Measurements from ENCODE around the gene KCNK7.

KCNK7 gene

GRCh38 chr11:65585396-65586246, 10.0 kb downstream of the KCNK7 start:
- CTCF ChIA-PET: interaction anchor here (1.7 to 16.6 kb wide), 5 partner anchors 6 to 47 kb away, joined by 7 to 262 read pairs (median 170); partner anchors contain the start of genes EHBP1L1, FAM89B, MAP3K11 and PCNX3
- peaks cover 0 to 36% (median 26%) of the 10 kb centered on the region in 4 experiments for H3K4me1 ChIP-seq (ENCODE audit: control extremely low read depth in 1 of 4, control insufficient read depth in 4 of 4, insufficient read depth in 4 of 4, low read length in 3 of 4)

GRCh38 chr11:65584723-65585171, 10.9 kb downstream of the KCNK7 start:
- H3K27me3 ChIP-seq (replicated peaks in 2 of 5; ENCODE audit: control insufficient read depth in 4 of 5, insufficient read depth in 5 of 5, low read length in 4 of 5): no peaks in the 10 kb centered on the region
- no peak overlapping the region for H3K27ac ChIP-seq (ENCODE audit: insufficient read depth in 1 of 2, low read depth in 1 of 2, low read length in 2 of 2, poor library complexity in 1 of 2, severe bottlenecking in 2 of 2)
- peaks cover 0 to 32% (median 24%) of the 10 kb centered on the region in 4 experiments for H3K4me1 ChIP-seq (ENCODE audit: control extremely low read depth in 1 of 4, control insufficient read depth in 4 of 4, insufficient read depth in 4 of 4, low read length in 3 of 4)
- no peaks in the 10 kb centered on the region for H3K9me3 ChIP-seq (ENCODE audit: control extremely low read depth in 1 of 5, control insufficient read depth in 4 of 5, insufficient read depth in 2 of 5, low read depth in 1 of 5, low read length in 4 of 5)
- H3K36me3 ChIP-seq (ENCODE audit: control insufficient read depth in 4 of 4, insufficient read depth in 4 of 4, low read length in 3 of 4): peaks cover 0 to 59% (median 35%) of the 10 kb centered on the region in 4 experiments
- ChIA-PET POLR2A (interaction anchor here (5.4 kb wide), 1 partner anchor 9 kb away, joined by 32 read pairs; the partner anchor contains the start of gene EHBP1L1), CTCF (interaction anchor here (1.7 to 16.6 kb wide), 5 partner anchors 5 to 46 kb away, joined by 7 to 262 read pairs (median 170); partner anchors contain the start of genes EHBP1L1, FAM89B, MAP3K11 and PCNX3)
- no peak overlapping the region for H3K4me3 ChIP-seq (ENCODE audit: control insufficient read depth in 1 of 7, extremely low read depth in 1 of 7, insufficient read depth in 4 of 7, low read depth in 2 of 7, low read length in 6 of 7)
- 91% methylated on average over 44 of the region's 46 CpGs for WGBS (ENCODE audit: insufficient coverage)
- DNase-seq: no peak

More at GRCh38 chr11:65585396-65586246, 10.0 kb downstream of the KCNK7 start:
- Histone ChIP-seq H3K9me3 (ENCODE audit: control extremely low read depth in 1 of 5, control insufficient read depth in 4 of 5, insufficient read depth in 2 of 5, low read depth in 1 of 5, low read length in 4 of 5) (no peaks in the 10 kb centered on the region), H3K36me3 (ENCODE audit: control insufficient read depth in 4 of 4, insufficient read depth in 4 of 4, low read length in 3 of 4) (peaks cover 4 to 58% (median 32%) of the 10 kb centered on the region in 4 experiments), H3K27ac (ENCODE audit: insufficient read depth in 1 of 2, low read depth in 1 of 2, low read length in 2 of 2, poor library complexity in 1 of 2, severe bottlenecking in 2 of 2) (no peak overlapping the region), H3K4me3 (ENCODE audit: control insufficient read depth in 1 of 7, extremely low read depth in 1 of 7, insufficient read depth in 4 of 7, low read depth in 2 of 7, low read length in 6 of 7) (no peak overlapping the region), H3K27me3 (replicated peaks in 2 of 5; ENCODE audit: control insufficient read depth in 4 of 5, insufficient read depth in 5 of 5, low read length in 4 of 5) (no peaks in the 10 kb centered on the region)
- POLR2A ChIA-PET: interaction anchor here (5.4 kb wide), 1 partner anchor 10 kb away, joined by 32 read pairs; the partner anchor contains the start of gene EHBP1L1
- DNase-seq: no peak
- 95% methylated on average over 44 of the region's 51 CpGs for WGBS (ENCODE audit: insufficient coverage)

- H3K36me3 ChIP-seq (ENCODE audit: control insufficient read depth in 4 of 4, insufficient read depth in 4 of 4, low read length in 3 of 4): peaks cover 0 to 64% (median 40%) of the 10 kb centered on the region in 4 experiments
- no peaks in the 10 kb centered on the region for H3K27me3 ChIP-seq (replicated peaks in 2 of 5; ENCODE audit: control insufficient read depth in 4 of 5, insufficient read depth in 5 of 5, low read length in 4 of 5)
- DNase-seq: no peak
- H3K4me1 ChIP-seq (ENCODE audit: control extremely low read depth in 1 of 4, control insufficient read depth in 4 of 4, insufficient read depth in 4 of 4, low read length in 3 of 4): peaks cover 0 to 26% (median 18%) of the 10 kb centered on the region in 4 experiments
- no peak overlapping the region for H3K4me3 ChIP-seq (ENCODE audit: control insufficient read depth in 1 of 7, extremely low read depth in 1 of 7, insufficient read depth in 4 of 7, low read depth in 2 of 7, low read length in 6 of 7)
- 90% methylated on average over 3 of the region's 8 CpGs for WGBS (ENCODE audit: insufficient coverage)
- ChIA-PET POLR2A (interaction anchor here (5.4 kb wide), 1 partner anchor 8 kb away, joined by 32 read pairs; the partner anchor contains the start of gene EHBP1L1), CTCF (interaction anchor here (0.8 to 16.4 kb wide), 4 partner anchors 6 to 45 kb away, joined by 3 to 262 read pairs (median 144); partner anchors contain the start of genes EHBP1L1, FAM89B and ZNRD2)
- no peaks in the 10 kb centered on the region for H3K9me3 ChIP-seq (ENCODE audit: control extremely low read depth in 1 of 5, control insufficient read depth in 4 of 5, insufficient read depth in 2 of 5, low read depth in 1 of 5, low read length in 4 of 5)
- H3K27ac ChIP-seq (ENCODE audit: insufficient read depth in 1 of 2, low read depth in 1 of 2, low read length in 2 of 2, poor library complexity in 1 of 2, severe bottlenecking in 2 of 2): no peak overlapping the region
These were observed 11.5 kb downstream of the KCNK7 start for GRCh38 chr11:65584106-65584505.

- WGBS (ENCODE audit: insufficient coverage): 97% methylated on average over 7 of the region's 10 CpGs
- H3K4me3 ChIP-seq (ENCODE audit: control insufficient read depth in 1 of 7, extremely low read depth in 1 of 7, insufficient read depth in 4 of 7, low read depth in 2 of 7, low read length in 6 of 7): no peak overlapping the region
- DNase-seq: no peak
- H3K27ac ChIP-seq (ENCODE audit: insufficient read depth in 1 of 2, low read depth in 1 of 2, low read length in 2 of 2, poor library complexity in 1 of 2, severe bottlenecking in 2 of 2): no peak overlapping the region
- peaks cover 0 to 24% (median 13%) of the 10 kb centered on the region in 4 experiments for H3K4me1 ChIP-seq (ENCODE audit: control extremely low read depth in 1 of 4, control insufficient read depth in 4 of 4, insufficient read depth in 4 of 4, low read length in 3 of 4)
- POLR2A ChIA-PET: no interaction called here
- H3K36me3 ChIP-seq (ENCODE audit: control insufficient read depth in 4 of 4, insufficient read depth in 4 of 4, low read length in 3 of 4): peaks cover 0 to 67% (median 41%) of the 10 kb centered on the region in 4 experiments
- CTCF ChIA-PET: interaction anchor here (0.8 to 16.4 kb wide), 7 partner anchors 7 to 45 kb away, joined by 3 to 262 read pairs (median 6); partner anchors contain the start of genes EHBP1L1, FAM89B and ZNRD2
- no peaks in the 10 kb centered on the region for H3K27me3 ChIP-seq (replicated peaks in 2 of 5; ENCODE audit: control insufficient read depth in 4 of 5, insufficient read depth in 5 of 5, low read length in 4 of 5)
- no peaks in the 10 kb centered on the region for H3K9me3 ChIP-seq (ENCODE audit: control extremely low read depth in 1 of 5, control insufficient read depth in 4 of 5, insufficient read depth in 2 of 5, low read depth in 1 of 5, low read length in 4 of 5)
These were observed 12.0 kb downstream of the KCNK7 start for GRCh38 chr11:65583589-65583988.

GRCh38 chr11:65581928-65582327, 13.7 kb downstream of the KCNK7 start:
- H3K4me1 ChIP-seq (ENCODE audit: control extremely low read depth in 1 of 4, control insufficient read depth in 4 of 4, insufficient read depth in 4 of 4, low read length in 3 of 4): peaks cover 0 to 25% (median 14%) of the 10 kb centered on the region in 4 experiments
- no peaks in the 10 kb centered on the region for H3K27me3 ChIP-seq (replicated peaks in 2 of 5; ENCODE audit: control insufficient read depth in 4 of 5, insufficient read depth in 5 of 5, low read length in 4 of 5)
- no peaks in the 10 kb centered on the region for H3K9me3 ChIP-seq (ENCODE audit: control extremely low read depth in 1 of 5, control insufficient read depth in 4 of 5, insufficient read depth in 2 of 5, low read depth in 1 of 5, low read length in 4 of 5)
- CTCF ChIA-PET: interaction anchor here (1.2 to 16.4 kb wide), 6 partner anchors 8 to 43 kb away, joined by 3 to 262 read pairs (median 5); partner anchors contain the start of gene ZNRD2
- H3K4me3 ChIP-seq (ENCODE audit: control insufficient read depth in 1 of 7, extremely low read depth in 1 of 7, insufficient read depth in 4 of 7, low read depth in 2 of 7, low read length in 6 of 7): no peak overlapping the region
- no peak for DNase-seq
- POLR2A ChIA-PET: no interaction called here
- H3K27ac ChIP-seq (ENCODE audit: insufficient read depth in 1 of 2, low read depth in 1 of 2, low read length in 2 of 2, poor library complexity in 1 of 2, severe bottlenecking in 2 of 2): no peak overlapping the region
- 93% methylated on average over 3 of the region's 3 CpGs for WGBS (ENCODE audit: insufficient coverage)
- peaks cover 0 to 67% (median 45%) of the 10 kb centered on the region in 4 experiments for H3K36me3 ChIP-seq (ENCODE audit: control insufficient read depth in 4 of 4, insufficient read depth in 4 of 4, low read length in 3 of 4)

- 100% methylated on average over 2 of the region's 8 CpGs for WGBS (ENCODE audit: insufficient coverage)
- Histone ChIP-seq H3K9me3 (ENCODE audit: control extremely low read depth in 1 of 5, control insufficient read depth in 4 of 5, insufficient read depth in 2 of 5, low read depth in 1 of 5, low read length in 4 of 5) (no peaks in the 10 kb centered on the region), H3K4me1 (ENCODE audit: control extremely low read depth in 1 of 4, control insufficient read depth in 4 of 4, insufficient read depth in 4 of 4, low read length in 3 of 4) (peaks cover 0 to 30% (median 23%) of the 10 kb centered on the region in 4 experiments), H3K27ac (ENCODE audit: insufficient read depth in 1 of 2, low read depth in 1 of 2, low read length in 2 of 2, poor library complexity in 1 of 2, severe bottlenecking in 2 of 2) (no peak overlapping the region), H3K4me3 (ENCODE audit: control insufficient read depth in 1 of 7, extremely low read depth in 1 of 7, insufficient read depth in 4 of 7, low read depth in 2 of 7, low read length in 6 of 7) (no peak overlapping the region), H3K36me3 (ENCODE audit: control insufficient read depth in 4 of 4, insufficient read depth in 4 of 4, low read length in 3 of 4) (peaks cover 0 to 59% (median 38%) of the 10 kb centered on the region in 4 experiments), H3K27me3 (replicated peaks in 2 of 5; ENCODE audit: control insufficient read depth in 4 of 5, insufficient read depth in 5 of 5, low read length in 4 of 5) (no peaks in the 10 kb centered on the region)
- DNase-seq: no peak
- ChIA-PET POLR2A (interaction anchor here (1.1 kb wide), 1 partner anchor 8 kb away, joined by 3 read pairs; no protein-coding TSS in a partner anchor), CTCF (interaction anchor here (0.7 to 16.4 kb wide), 3 partner anchors 8 to 42 kb away, joined by 3 to 262 read pairs (median 170); partner anchors contain the start of gene FAM89B)
These were observed 14.8 kb downstream of the KCNK7 start for GRCh38 chr11:65580756-65581155.
